Measurements from ENCODE around the gene JAG2.

Gene JAG2

GRCh38 chr14:105094193-105094907 is 74.2 kb downstream of the JAG2 start:
- H3K4me3 ChIP-seq (ENCODE audit: low read depth, low read length): peak overlapping the region; percentile 68
- in situ Hi-C loops (cut with HindIII; ENCODE audit: low sequenced_read_pairs): no loop called here
- DNase-seq (ENCODE audit: low read depth): no peak
- no peak for TF ChIP-seq CTCF (IDR thresholded peaks at IDR 0.05; ENCODE audit: low read depth, low read length, missing control alignments)

GRCh38 chr14:105093431-105094192 is 75.0 kb downstream of the JAG2 start:
- no peak for DNase-seq (ENCODE audit: low read depth)
- peak; percentile 69 for TF ChIP-seq CTCF (IDR thresholded peaks at IDR 0.05; ENCODE audit: low read depth, low read length, missing control alignments)
- peak overlapping the region; percentile 68 for H3K4me3 ChIP-seq (ENCODE audit: low read depth, low read length)
- in situ Hi-C loops (cut with HindIII; ENCODE audit: low sequenced_read_pairs): no loop called here

GRCh38 chr14:105093038-105093430 is 75.5 kb downstream of the JAG2 start:
- TF ChIP-seq CTCF (IDR thresholded peaks at IDR 0.05; ENCODE audit: low read depth, low read length, missing control alignments): no peak
- peak overlapping the region; percentile 68 for H3K4me3 ChIP-seq (ENCODE audit: low read depth, low read length)
- DNase-seq (ENCODE audit: low read depth): no peak
- in situ Hi-C loops (cut with HindIII; ENCODE audit: low sequenced_read_pairs): no loop called here

- TF ChIP-seq CTCF (IDR thresholded peaks at IDR 0.05; ENCODE audit: low read depth, low read length, missing control alignments): no peak
- H3K4me3 ChIP-seq (ENCODE audit: low read depth, low read length): peak overlapping the region; percentile 68
- in situ Hi-C loops (cut with HindIII; ENCODE audit: low sequenced_read_pairs): no loop called here
- no peak for DNase-seq (ENCODE audit: low read depth)
Observed at GRCh38 chr14:105092171-105093037, 76.2 kb downstream of the JAG2 start.

GRCh38 chr14:105091517-105092170 is 76.9 kb downstream of the JAG2 start:
- no peak overlapping the region for H3K4me3 ChIP-seq (ENCODE audit: low read depth, low read length)
- no peak for DNase-seq (ENCODE audit: low read depth)
- in situ Hi-C loops (cut with HindIII; ENCODE audit: low sequenced_read_pairs): no loop called here
- no peak for TF ChIP-seq CTCF (IDR thresholded peaks at IDR 0.05; ENCODE audit: low read depth, low read length, missing control alignments)

GRCh38 chr14:105091054-105091516 is 77.5 kb downstream of the JAG2 start:
- no peak for DNase-seq (ENCODE audit: low read depth)
- no peak overlapping the region for H3K4me3 ChIP-seq (ENCODE audit: low read depth, low read length)
- no peak for TF ChIP-seq CTCF (IDR thresholded peaks at IDR 0.05; ENCODE audit: low read depth, low read length, missing control alignments)
- in situ Hi-C loops (cut with HindIII; ENCODE audit: low sequenced_read_pairs): no loop called here

Data from astrocyte of the cerebellum (primary cell).